PFSK-1 (cell line): ENCODE data around the gene ACAP1.

Source experiments
- FOXP2 ChIP-seq: optimal IDR thresholded peaks from 2 replicates; pipeline ENCODE3; 2011; ENCODE audit warnings: borderline replicate concordance, control low read depth, inconsistent platforms; ENCODE audit not compliant: insufficient read depth; ENCODE audit errors: extremely low read length, extremely low read depth
- POLR2AphosphoS5 ChIP-seq: IDR thresholded peaks from 2 replicates; pipeline ENCODE4 v1.6.1; 2012; ENCODE audit warnings: low read depth, mild to moderate bottlenecking, control low read depth, low read length, moderate library complexity
- SIN3A ChIP-seq: IDR thresholded peaks from 2 replicates; pipeline ENCODE4 v1.6.1; 2012; ENCODE audit warnings: mild to moderate bottlenecking, low read length, moderate library complexity, borderline replicate concordance; ENCODE audit not compliant: insufficient read depth
- TAF1 ChIP-seq: IDR thresholded peaks from 2 replicates; pipeline ENCODE4 v1.6.1; 2012; ENCODE audit warnings: low read length, control low read depth, borderline replicate concordance; ENCODE audit not compliant: insufficient read depth
- TF ChIP-seq, protein P1 (sequence below), 2 experiments: IDR thresholded peaks; 2 replicates each; pipeline versions ENCODE4 v1.6.1 to v1.8.0; 2011 to 2012; ENCODE audit warnings: low read depth in 2 of 2, low read length in 2 of 2, control low read depth in 1 of 2, inconsistent platforms in 1 of 2, mild to moderate bottlenecking in 1 of 2, moderate library complexity in 1 of 2; ENCODE audit not compliant: insufficient read depth in 1 of 2

DNA sequence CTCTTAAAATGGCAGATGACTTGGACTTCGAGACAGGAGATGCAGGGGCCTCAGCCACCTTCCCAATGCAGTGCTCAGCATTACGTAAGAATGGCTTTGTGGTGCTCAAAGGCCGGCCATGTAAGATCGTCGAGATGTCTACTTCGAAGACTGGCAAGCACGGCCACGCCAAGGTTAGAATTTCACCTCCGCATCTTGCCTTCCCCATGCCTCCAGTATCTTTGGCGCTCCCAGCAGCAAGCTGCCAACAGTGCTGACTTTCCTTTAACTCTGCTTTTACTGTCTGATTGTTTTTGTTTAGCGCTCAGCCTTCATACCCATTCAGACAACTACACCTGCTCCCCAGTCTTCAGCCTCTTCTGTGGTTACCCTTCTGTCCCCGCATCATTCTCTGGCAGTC lies 26.7 kb upstream of the ACAP1 start:
- TF ChIP-seq FOXP2 (no peak), TAF1 (no peak), SIN3A (no peak), POLR2AphosphoS5 (peak; percentile 56)
- TF ChIP-seq, protein P1, sequence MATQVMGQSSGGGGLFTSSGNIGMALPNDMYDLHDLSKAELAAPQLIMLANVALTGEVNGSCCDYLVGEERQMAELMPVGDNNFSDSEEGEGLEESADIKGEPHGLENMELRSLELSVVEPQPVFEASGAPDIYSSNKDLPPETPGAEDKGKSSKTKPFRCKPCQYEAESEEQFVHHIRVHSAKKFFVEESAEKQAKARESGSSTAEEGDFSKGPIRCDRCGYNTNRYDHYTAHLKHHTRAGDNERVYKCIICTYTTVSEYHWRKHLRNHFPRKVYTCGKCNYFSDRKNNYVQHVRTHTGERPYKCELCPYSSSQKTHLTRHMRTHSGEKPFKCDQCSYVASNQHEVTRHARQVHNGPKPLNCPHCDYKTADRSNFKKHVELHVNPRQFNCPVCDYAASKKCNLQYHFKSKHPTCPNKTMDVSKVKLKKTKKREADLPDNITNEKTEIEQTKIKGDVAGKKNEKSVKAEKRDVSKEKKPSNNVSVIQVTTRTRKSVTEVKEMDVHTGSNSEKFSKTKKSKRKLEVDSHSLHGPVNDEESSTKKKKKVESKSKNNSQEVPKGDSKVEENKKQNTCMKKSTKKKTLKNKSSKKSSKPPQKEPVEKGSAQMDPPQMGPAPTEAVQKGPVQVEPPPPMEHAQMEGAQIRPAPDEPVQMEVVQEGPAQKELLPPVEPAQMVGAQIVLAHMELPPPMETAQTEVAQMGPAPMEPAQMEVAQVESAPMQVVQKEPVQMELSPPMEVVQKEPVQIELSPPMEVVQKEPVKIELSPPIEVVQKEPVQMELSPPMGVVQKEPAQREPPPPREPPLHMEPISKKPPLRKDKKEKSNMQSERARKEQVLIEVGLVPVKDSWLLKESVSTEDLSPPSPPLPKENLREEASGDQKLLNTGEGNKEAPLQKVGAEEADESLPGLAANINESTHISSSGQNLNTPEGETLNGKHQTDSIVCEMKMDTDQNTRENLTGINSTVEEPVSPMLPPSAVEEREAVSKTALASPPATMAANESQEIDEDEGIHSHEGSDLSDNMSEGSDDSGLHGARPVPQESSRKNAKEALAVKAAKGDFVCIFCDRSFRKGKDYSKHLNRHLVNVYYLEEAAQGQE (IDR thresholded peaks at IDR 0.05; ENCODE audit: insufficient read depth in 1 of 2, low read depth in 2 of 2, low read length in 2 of 2) = no peak
